Measurements from ENCODE around the gene ALG5. TPM values are rescaled to one million over a fixed set of nuclear protein-coding genes. Genes with fewer than 3 reads are reported as not detected.

The ALG5 gene
- total RNA-seq, 2 donors from 2014 or later: 21.8 to 21.9 TPM

GRCh38 chr13:36973621-36974295 lies 25.4 kb downstream of the ALG5 start:
- Histone ChIP-seq H3K4me3 (ENCODE audit: low read length) (no peak overlapping the region), H3K27me3 (ENCODE audit: control insufficient read depth, insufficient read depth, low read length, poor library complexity, severe bottlenecking) (no peaks in the 10 kb centered on the region), H3K36me3 (ENCODE audit: control insufficient read depth, insufficient read depth, low read length) (peaks cover 70% of the 10 kb centered on the region), H3K27ac (ENCODE audit: low read depth, low read length) (no peak overlapping the region), H3K9ac (ENCODE audit: extremely low read depth, low read length, poor library complexity, severe bottlenecking) (no peak overlapping the region), H3K4me1 (ENCODE audit: control insufficient read depth, insufficient read depth, low read length) (no peaks in the 10 kb centered on the region), H3K9me3 (ENCODE audit: control insufficient read depth, low read length) (peaks cover 29% of the 10 kb centered on the region)
- TF ChIP-seq, protein P1, sequence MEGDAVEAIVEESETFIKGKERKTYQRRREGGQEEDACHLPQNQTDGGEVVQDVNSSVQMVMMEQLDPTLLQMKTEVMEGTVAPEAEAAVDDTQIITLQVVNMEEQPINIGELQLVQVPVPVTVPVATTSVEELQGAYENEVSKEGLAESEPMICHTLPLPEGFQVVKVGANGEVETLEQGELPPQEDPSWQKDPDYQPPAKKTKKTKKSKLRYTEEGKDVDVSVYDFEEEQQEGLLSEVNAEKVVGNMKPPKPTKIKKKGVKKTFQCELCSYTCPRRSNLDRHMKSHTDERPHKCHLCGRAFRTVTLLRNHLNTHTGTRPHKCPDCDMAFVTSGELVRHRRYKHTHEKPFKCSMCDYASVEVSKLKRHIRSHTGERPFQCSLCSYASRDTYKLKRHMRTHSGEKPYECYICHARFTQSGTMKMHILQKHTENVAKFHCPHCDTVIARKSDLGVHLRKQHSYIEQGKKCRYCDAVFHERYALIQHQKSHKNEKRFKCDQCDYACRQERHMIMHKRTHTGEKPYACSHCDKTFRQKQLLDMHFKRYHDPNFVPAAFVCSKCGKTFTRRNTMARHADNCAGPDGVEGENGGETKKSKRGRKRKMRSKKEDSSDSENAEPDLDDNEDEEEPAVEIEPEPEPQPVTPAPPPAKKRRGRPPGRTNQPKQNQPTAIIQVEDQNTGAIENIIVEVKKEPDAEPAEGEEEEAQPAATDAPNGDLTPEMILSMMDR (conservative IDR thresholded peaks at IDR 0.05): no peak
- Mint-ChIP-seq H3K4me3 (no peak overlapping the region), H3K36me3 (ENCODE audit: low read depth) (peaks cover 61% of the 10 kb centered on the region), H3K4me1 (no peaks in the 10 kb centered on the region), H3K27me3 (ENCODE audit: insufficient read depth) (no peaks in the 10 kb centered on the region), H3K27ac (no peak overlapping the region), H3K9me3 (peaks cover 11% of the 10 kb centered on the region)
- no peak for DNase-seq
- 98% methylated on average over 5 of the region's 5 CpGs; no CpG with 5 or more reads in 1 of the 2 experiments for WGBS, 2 experiments (ENCODE audit: insufficient coverage in 1 of 2, insufficient read length in 1 of 2)

GRCh38 chr13:36973009-36973408 lies 26.1 kb downstream of the ALG5 start:
- no peaks in the 10 kb centered on the region for H3K4me1 ChIP-seq (ENCODE audit: control insufficient read depth, insufficient read depth, low read length)
- H3K36me3 Mint-ChIP-seq (ENCODE audit: low read depth): peaks cover 66% of the 10 kb centered on the region

DNA sequence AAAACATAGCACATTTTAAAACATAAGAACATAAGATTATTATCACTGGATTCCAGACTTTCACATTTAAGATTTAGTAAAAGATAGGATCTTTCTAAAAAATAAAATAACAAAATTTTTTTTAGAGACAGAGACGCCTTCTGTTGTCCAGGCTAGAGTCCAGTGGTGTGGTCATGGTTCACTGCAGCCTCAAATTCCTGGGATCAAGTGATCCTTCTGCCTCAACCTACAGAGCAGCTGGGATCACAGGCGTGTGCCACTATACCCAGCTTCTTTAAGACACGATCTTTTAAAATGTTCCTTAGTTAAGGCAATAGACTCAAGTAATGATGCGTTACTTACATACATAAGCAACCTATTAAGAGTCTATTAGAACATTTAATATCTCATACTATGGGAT lies 32.7 kb downstream of the ALG5 start:
- H3K9ac ChIP-seq (ENCODE audit: extremely low read depth, low read length, poor library complexity, severe bottlenecking): no peak overlapping the region
- no peak overlapping the region for H3K27ac ChIP-seq (ENCODE audit: low read depth, low read length)
- no peak for DNase-seq
- no peaks in the 10 kb centered on the region for H3K9me3 ChIP-seq (ENCODE audit: control insufficient read depth, low read length)
- Mint-ChIP-seq H3K27ac (no peak overlapping the region), H3K9me3 (no peaks in the 10 kb centered on the region), H3K27me3 (ENCODE audit: insufficient read depth) (no peaks in the 10 kb centered on the region), H3K36me3 (ENCODE audit: low read depth) (peaks cover 59% of the 10 kb centered on the region), H3K4me3 (no peak overlapping the region), H3K4me1 (no peaks in the 10 kb centered on the region)
- H3K27me3 ChIP-seq (ENCODE audit: control insufficient read depth, insufficient read depth, low read length, poor library complexity, severe bottlenecking): no peaks in the 10 kb centered on the region
- 97 to 100% methylated on average over 3 to 4 of the region's 4 CpGs for WGBS, 2 experiments (ENCODE audit: insufficient coverage in 1 of 2, insufficient read length in 1 of 2)
- H3K36me3 ChIP-seq (ENCODE audit: control insufficient read depth, insufficient read depth, low read length): peaks cover 83% of the 10 kb centered on the region
- no peak overlapping the region for H3K4me3 ChIP-seq (ENCODE audit: low read length)
- TF ChIP-seq, protein P1 (conservative IDR thresholded peaks at IDR 0.05): no peak
- no peaks in the 10 kb centered on the region for H3K4me1 ChIP-seq (ENCODE audit: control insufficient read depth, insufficient read depth, low read length)

More at GRCh38 chr13:36973009-36973408, 26.1 kb downstream of the ALG5 start:
- Mint-ChIP-seq H3K4me1 (no peaks in the 10 kb centered on the region), H3K27me3 (ENCODE audit: insufficient read depth) (no peaks in the 10 kb centered on the region), H3K4me3 (no peak overlapping the region), H3K27ac (no peak overlapping the region), H3K9me3 (peaks cover 11% of the 10 kb centered on the region)
- no peak overlapping the region for H3K4me3 ChIP-seq (ENCODE audit: low read length)
- H3K36me3 ChIP-seq (ENCODE audit: control insufficient read depth, insufficient read depth, low read length): peaks cover 72% of the 10 kb centered on the region
- H3K27me3 ChIP-seq (ENCODE audit: control insufficient read depth, insufficient read depth, low read length, poor library complexity, severe bottlenecking): no peaks in the 10 kb centered on the region
- 100% methylated on average over 1 of the region's 1 CpG for WGBS, 2 experiments (ENCODE audit: insufficient coverage in 1 of 2, insufficient read length in 1 of 2)
- H3K9me3 ChIP-seq (ENCODE audit: control insufficient read depth, low read length): peaks cover 29% of the 10 kb centered on the region
- no peak overlapping the region for H3K9ac ChIP-seq (ENCODE audit: extremely low read depth, low read length, poor library complexity, severe bottlenecking)
- TF ChIP-seq, protein P1 (conservative IDR thresholded peaks at IDR 0.05): no peak
- no peak overlapping the region for H3K27ac ChIP-seq (ENCODE audit: low read depth, low read length)
- no peak for DNase-seq

Measured in endodermal cell (in vitro differentiated cells).